HG03103 (cell line): Measurements from ENCODE around the gene NUP37.

Experiments used
- ATAC-seq: cut with Tn5 transposase; IDR thresholded peaks from one replicate; pipeline ENCODE4 v1.9.1; 2021; ENCODE audit warnings: low read depth; ENCODE audit not compliant: unreplicated experiment

The NUP37 gene

DNA sequence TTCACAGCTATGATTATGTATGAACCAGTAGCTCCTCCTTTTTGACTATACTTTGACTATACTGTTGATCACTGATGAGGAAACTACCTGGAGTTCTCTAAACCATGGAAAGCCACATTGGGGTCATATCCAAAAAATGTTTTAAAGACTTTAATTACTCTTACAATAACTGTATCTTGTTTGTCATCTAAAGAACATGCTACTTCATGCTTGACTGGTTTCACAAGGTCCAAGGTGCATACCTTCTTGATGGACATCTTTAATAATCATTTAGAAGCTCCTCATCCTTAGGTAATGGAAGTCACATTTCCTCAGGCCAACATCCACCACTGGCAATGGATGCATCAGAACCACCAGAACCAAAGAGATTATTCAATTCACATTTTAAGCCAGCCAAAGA is 88.1 kb downstream of the NUP37 start:
- ATAC-seq, result no peak

DNA sequence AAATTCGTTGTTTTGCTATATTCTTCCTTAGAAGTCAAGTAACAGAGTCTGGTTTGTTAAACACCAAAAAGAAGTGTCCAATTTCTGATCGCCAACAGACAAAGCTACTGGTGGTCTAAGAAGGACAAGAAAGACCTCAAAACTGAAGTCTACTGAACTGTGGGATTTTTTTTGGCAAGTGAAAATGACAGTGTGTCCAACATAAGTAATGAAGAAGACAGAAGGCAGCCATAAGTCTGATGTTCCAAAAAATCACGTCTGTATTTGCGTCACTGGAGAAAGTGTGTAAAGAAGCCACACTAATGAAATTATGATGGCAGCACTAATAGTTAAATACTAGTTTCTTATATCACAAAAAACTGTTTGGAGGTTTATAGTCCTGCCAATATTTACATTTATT is 90.8 kb downstream of the NUP37 start:
- no peak for ATAC-seq

DNA sequence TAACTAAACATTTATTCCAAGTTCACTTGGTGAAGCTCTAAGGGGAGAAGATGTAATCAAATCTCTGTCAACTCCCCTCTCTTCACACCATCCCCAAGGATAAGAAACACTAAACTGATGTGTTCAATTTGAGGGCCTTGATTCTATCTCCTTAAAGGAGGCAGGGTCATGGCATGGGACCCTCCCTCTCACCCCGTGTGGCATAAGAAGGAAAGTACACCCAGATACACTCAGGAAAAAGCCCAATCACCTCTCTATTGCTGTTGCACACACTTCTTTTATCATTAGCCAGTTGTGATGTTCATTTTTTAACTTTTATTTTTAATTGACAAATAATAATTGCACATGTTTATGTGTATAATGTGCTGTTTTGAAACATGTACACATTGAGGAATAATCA is 93.2 kb downstream of the NUP37 start:
- ATAC-seq, result no peak

DNA sequence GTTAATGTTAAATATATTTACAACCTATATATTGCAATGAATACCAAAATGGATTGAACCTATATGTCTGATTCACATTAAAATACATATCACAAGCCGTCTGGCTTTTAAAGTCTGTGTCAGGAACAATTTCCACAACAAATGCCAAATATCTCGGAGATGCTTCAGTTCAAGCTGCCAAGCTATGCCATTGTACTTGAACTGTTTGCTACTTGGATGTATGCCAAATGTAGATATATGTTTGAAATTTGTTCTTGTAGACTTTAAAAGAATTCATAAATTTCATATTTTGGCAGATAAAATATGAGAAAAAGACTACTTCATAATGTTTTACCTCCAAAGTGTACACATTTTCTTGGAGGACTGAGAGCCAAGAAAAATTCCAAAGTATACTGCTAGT is 95.1 kb downstream of the NUP37 start:
- no peak for ATAC-seq

DNA sequence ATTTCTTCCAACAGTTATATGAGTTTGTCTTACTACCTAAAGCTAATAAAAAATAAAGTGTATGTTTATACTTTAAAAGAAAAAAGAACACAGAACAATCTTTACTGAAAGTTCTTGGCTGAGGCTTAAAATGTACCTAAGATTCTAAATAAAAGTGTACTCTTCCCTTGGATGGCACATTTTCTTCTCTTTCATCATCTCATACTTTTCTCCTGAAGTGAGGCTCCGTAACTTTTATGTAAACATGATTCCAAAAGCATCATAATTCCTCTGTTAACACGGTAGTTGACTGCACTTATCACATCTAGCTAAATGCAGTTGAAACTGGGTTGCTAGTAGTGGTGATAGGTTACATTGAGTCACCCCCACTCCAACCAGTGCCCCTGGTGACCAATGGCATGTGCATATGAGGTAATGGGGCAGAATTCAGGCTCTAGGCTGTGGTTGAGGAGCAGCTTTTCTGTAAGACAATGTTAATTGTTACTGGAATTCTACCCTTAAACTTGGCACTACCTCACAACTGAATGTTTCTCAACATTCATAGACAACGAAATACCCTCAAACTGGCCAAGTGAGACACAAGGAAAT is 96.5 kb downstream of the NUP37 start:
- ATAC-seq, result no peak
